ENCODE measurements around the gene OXNAD1. TPM values are rescaled to one million over a fixed set of nuclear protein-coding genes. Genes with fewer than 3 reads are reported as not detected.
A peak's percentile ranks its signal among the peaks of the same experiment; 100 is the strongest.

Gene OXNAD1
- total RNA-seq, 3 donors from 2014 or later = 13.1 to 22.8 (median 15.7) TPM

- Histone ChIP-seq H3K4me3 (no peak overlapping the region), H3K4me1 (peaks cover 0 to 8% of the 10 kb centered on the region in 2 donors), H3K27me3 (no peaks in the 10 kb centered on the region), H3K9me3 (no peaks in the 10 kb centered on the region), H3K27ac (no peak overlapping the region), H3K36me3 (no peaks in the 10 kb centered on the region)
- intact Hi-C loops (cut with DNase I; ENCODE audit: low total_unique reads) = no loop called here
- TF ChIP-seq POLR2AphosphoS5 (IDR thresholded peaks at IDR 0.05) (no peak), POLR2A (IDR thresholded peaks at IDR 0.05) (no peak), CTCF (IDR thresholded peaks at IDR 0.05) (no peak)
- no peak for DNase-seq (ENCODE audit: low spot score in 2 of 2)
Measured at GRCh38 chr3:16262174-16262573, 2.8 kb upstream of the OXNAD1 start.

GRCh38 chr3:16264174-16264707, 771 bp upstream of the OXNAD1 start:
- Histone ChIP-seq H3K27ac (peak overlapping the region; percentile 95 to 96), H3K27me3 (no peaks in the 10 kb centered on the region), H3K4me3 (peak overlapping the region; percentile 86 to 92 (median 91)), H3K4me1 (peaks cover 0 to 17% of the 10 kb centered on the region in 2 donors), H3K9me3 (no peaks in the 10 kb centered on the region), H3K36me3 (no peaks in the 10 kb centered on the region)
- TF ChIP-seq POLR2A (IDR thresholded peaks at IDR 0.05) (no peak), CTCF (IDR thresholded peaks at IDR 0.05) (no peak), POLR2AphosphoS5 (IDR thresholded peaks at IDR 0.05) (no peak)
- intact Hi-C loops (cut with DNase I; ENCODE audit: low total_unique reads) = no loop called here
- no peak for DNase-seq (ENCODE audit: low spot score in 2 of 2)

GRCh38 chr3:16265455-16265786, 409 bp downstream of the OXNAD1 start:
- intact Hi-C loops (cut with DNase I; ENCODE audit: low total_unique reads) = no loop called here
- Histone ChIP-seq H3K4me3 (peak overlapping the region; percentile 86 to 92 (median 91)), H3K36me3 (no peaks in the 10 kb centered on the region), H3K4me1 (peaks cover 0 to 17% of the 10 kb centered on the region in 2 donors), H3K9me3 (no peaks in the 10 kb centered on the region), H3K27ac (peak overlapping the region; percentile 95 to 96), H3K27me3 (no peaks in the 10 kb centered on the region)
- TF ChIP-seq CTCF (IDR thresholded peaks at IDR 0.05) (no peak), POLR2A (IDR thresholded peaks at IDR 0.05) (no peak), POLR2AphosphoS5 (IDR thresholded peaks at IDR 0.05) (no peak)
- no peak for DNase-seq (ENCODE audit: low spot score in 2 of 2)

GRCh38 chr3:16266714-16267113, 1.7 kb downstream of the OXNAD1 start:
- TF ChIP-seq POLR2AphosphoS5 (IDR thresholded peaks at IDR 0.05) (no peak), POLR2A (IDR thresholded peaks at IDR 0.05) (no peak), CTCF (IDR thresholded peaks at IDR 0.05) (no peak)
- Histone ChIP-seq H3K4me1 (peaks cover 0 to 17% of the 10 kb centered on the region in 2 donors), H3K27me3 (no peaks in the 10 kb centered on the region), H3K36me3 (no peaks in the 10 kb centered on the region), H3K27ac (peak overlapping the region in 1 of 2 donors; percentile 40), H3K4me3 (no peak overlapping the region), H3K9me3 (no peaks in the 10 kb centered on the region)
- intact Hi-C loops (cut with DNase I; ENCODE audit: low total_unique reads) = no loop called here
- DNase-seq (ENCODE audit: low spot score in 2 of 2) = no peak

GRCh38 chr3:16270855-16271254, 5.8 kb downstream of the OXNAD1 start:
- TF ChIP-seq POLR2AphosphoS5 (IDR thresholded peaks at IDR 0.05) (no peak), CTCF (IDR thresholded peaks at IDR 0.05) (no peak), POLR2A (IDR thresholded peaks at IDR 0.05) (no peak)
- intact Hi-C loops (cut with DNase I; ENCODE audit: low total_unique reads) = no loop called here
- Histone ChIP-seq H3K27me3 (no peaks in the 10 kb centered on the region), H3K4me3 (no peak overlapping the region), H3K9me3 (no peaks in the 10 kb centered on the region), H3K4me1 (peaks cover 0 to 13% of the 10 kb centered on the region in 2 donors), H3K36me3 (no peaks in the 10 kb centered on the region), H3K27ac (no peak overlapping the region)
- DNase-seq (ENCODE audit: low spot score in 2 of 2) = no peak
